GM19043 (cell line): ENCODE data around the gene CRACR2B.

Experiments
- ATAC-seq: cut with Tn5 transposase; IDR thresholded peaks from one replicate; pipeline ENCODE4 v1.9.1; 2021; ENCODE audit warnings: low read depth; ENCODE audit not compliant: unreplicated experiment

Gene CRACR2B

GRCh38 chr11:863910-864827, 36.5 kb downstream of the CRACR2B start:
- ATAC-seq = no peak

DNA sequence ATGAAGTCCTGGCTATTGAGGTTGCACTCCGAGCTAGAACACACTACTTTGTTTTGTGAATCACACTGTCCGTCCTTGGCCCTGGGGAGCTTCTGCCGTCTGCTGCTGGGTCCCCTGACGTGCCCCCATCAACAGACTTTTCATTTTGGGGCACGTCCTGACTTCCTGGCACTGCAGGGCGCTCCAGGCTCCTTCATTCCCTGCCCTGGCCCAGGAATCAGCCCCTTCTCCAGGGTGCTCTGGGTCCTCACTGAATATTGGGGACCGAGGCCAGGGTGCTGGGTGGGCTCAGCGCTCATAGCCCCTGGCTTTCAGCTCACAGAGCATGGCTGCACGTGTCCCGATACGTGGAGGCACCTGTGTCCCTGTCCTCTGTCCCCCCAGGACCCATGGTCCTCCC, 37.2 kb downstream of the CRACR2B start:
- ATAC-seq = no peak

GRCh38 chr11:865462-866430, 38.0 kb downstream of the CRACR2B start:
- ATAC-seq = no peak

DNA sequence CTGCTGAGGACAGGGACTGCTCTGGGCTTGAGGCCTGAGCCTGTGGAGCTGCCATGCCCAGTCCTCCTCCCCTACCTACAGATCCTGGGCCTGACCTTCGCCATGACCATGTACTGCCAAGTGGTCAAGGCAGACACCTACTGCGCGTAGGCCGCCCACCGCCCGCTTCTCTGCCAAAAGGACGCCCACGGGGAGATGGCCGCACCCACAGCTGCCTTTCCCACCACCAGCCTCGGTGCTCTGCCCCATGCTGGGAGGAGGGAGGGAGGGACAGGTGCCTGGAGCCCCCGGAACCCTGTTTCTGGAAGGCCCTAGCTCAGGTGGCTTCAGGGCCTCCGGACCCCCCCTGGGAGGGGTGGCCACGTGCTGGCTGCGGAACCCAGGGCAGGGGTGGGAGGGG, 38.8 kb downstream of the CRACR2B start:
- ATAC-seq = no peak

DNA sequence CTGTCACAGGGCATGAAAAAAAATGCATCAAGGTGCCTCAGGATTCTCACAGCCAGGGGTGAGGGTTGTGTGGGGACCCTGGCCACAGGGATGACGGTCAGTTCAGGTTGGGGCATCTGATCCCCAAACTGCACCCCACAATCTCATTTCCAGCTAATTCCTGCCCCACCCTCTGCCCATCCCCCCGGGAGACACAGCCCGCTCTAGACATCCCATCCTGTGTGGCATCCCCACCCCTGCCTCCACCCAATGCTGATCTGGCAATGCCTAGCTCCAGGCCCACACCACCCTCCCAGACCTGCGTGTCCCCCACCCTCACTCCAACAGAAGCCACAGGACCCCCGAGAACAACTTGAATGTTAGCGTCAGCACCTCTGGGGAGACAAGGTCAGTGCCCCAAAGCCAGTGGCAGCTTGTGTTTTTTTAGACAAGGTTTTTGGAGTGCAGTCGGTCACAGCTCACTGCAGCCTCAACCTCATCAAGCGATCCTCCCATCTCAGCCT, 40.2 kb downstream of the CRACR2B start:
- ATAC-seq = no peak

DNA sequence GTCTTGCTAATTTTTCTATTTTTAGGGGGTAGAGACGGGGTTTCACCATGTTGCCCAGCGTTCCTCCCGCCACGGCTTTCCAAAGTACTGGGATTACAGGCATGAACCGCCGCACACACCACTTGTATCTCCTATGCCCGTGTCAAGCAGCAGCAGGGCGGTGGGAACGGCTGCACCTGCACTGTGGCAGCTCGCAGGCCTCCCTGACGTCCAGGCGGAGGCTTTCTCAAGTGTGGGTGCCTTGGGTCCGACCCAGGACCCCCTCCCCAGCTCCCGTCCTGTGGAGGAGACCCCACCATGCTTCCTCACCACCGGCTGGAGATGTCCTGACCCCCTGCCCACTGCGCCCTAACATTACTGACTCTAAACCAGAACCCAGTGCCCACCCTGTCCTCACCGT, 40.7 kb downstream of the CRACR2B start:
- no peak for ATAC-seq

- ATAC-seq = no peak
These were observed 41.1 kb downstream of the CRACR2B start for GRCh38 chr11:868802-869201.

DNA sequence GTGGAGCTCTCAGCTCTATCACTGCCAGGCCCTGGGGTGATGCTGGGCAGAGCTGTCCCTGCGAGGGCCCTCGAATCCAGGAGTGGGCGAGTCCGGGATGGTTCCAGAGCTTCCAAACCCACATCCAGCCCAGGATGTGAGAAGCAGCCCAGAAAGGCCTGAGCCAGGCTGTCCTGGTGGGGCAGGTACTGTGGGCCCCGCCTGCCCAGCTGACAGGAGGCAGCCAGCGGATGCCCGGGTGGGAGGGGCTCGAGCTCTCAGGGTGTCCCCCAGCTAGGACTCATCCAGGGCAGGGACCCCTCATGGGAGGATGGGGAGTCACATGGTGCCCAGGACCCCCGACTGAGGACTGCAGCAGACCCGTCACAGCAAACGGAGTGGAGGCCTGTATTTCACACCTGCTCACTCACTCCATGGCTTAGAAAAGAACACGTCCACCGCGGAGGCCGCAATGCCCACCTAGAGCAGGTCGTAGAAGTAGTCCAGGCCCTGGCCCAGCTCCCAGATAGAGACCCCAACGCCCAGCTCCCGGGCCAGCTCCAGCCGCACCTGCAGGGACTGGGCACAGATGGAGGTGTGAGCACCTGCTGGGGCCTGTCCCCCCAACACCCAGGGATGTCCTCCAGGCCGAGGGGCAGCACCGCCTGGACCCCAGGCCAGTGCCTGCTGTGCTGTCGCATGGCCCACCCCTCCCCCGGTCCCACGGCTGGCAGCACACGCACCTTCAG, 41.8 kb downstream of the CRACR2B start:
- ATAC-seq = no peak

DNA sequence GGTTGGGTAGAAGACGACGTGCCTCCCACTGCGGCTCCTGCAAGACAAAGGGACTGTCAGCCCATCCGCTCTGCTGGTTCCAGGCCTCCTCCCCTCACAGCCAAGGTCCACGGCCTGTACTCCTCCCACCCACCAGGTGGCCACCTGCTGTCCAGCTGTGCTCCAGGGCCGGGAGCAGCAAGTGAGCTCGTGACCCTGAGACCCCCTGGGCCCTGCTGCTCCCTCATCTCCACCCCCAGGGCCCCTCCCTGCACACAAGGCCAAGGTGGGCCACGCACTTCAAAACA, 42.4 kb downstream of the CRACR2B start:
- no peak for ATAC-seq

- no peak for ATAC-seq
These were observed 42.7 kb downstream of the CRACR2B start for GRCh38 chr11:870418-870817.

DNA sequence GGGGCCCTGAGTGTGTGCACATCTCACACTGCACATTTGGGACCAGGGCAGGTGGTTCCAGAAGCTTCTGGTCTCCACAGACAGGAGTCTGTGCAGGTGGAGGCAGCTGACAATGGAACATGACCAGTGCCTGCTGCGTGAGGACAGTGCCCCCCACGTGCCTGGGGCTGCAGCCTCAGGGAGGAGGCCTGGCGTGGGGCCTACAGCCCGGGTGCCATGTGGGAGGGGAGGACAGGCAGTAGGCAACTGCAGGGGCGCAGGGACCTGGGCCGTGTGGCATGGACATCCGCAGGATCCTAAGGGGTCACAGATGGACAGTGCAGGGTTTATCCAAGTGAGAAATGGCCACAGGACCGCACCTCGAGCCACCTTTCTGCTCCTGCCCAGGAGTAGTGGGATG, 43.8 kb downstream of the CRACR2B start:
- no peak for ATAC-seq

DNA sequence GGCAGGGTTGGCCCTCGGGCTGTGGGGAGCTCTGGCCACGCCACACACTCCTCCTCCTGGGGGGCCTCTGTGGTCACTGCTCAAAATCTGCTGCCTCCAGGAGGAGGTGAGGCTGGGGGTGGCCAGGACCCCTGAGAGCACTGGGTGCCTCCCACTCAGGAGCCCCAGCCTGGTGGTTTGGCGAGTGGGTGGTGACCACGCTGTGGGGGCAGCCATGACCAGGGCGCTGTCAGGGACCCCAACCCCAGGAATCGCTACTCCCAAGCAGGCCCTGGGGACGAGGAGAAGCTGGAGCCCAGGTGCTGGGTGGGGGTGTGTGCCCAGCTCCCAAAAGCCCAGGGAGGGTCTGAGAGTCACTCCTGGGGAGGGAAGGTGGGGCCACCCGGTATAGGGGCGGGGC, 45.1 kb downstream of the CRACR2B start:
- ATAC-seq = no peak

DNA sequence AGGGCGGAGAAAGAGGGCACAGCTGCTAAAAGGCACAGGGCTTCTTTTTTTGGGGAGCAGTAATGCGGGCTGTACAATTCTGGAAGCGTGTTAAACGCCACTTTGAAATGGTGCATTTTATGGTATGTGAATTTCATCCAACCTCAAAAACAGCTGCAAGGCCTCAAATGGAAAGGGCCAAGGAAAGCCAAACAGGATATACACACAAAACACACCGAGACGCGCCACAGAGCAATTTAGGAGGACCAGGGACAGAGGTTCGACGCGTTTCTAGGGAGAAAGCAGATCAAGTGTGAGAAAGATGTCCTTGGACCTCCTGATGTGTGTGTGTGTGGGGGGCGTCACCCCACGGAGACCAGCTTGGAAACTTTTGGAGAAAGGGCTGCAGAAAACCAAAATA, 46.0 kb downstream of the CRACR2B start:
- ATAC-seq = no peak

GRCh38 chr11:875203-875602, 47.5 kb downstream of the CRACR2B start:
- no peak for ATAC-seq

DNA sequence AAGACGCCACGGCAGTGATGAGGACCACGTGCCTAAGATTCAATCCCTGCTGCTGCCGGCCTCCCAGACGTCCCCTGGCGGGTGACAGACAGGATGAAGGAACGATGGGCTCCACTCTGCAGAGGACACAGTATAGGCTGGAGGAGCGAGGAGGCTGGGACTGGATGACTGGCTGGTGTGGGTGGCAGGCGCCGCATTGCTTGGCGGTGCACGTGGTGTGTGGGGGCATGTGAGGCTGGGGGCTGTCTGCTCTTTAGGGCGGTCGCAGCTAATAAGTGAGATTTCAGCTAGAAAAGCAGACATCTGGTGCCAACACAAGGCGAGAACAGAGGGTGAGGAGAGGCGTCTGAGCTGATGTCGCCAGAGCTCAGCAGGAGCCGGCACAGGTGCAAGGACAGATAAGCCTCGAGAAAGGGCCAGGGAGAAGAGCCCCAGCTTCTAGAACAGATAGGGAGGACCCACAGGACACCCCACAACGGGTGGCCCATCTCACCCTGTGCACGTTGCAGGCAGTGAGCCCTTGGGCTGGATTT, 48.1 kb downstream of the CRACR2B start:
- no peak for ATAC-seq

DNA sequence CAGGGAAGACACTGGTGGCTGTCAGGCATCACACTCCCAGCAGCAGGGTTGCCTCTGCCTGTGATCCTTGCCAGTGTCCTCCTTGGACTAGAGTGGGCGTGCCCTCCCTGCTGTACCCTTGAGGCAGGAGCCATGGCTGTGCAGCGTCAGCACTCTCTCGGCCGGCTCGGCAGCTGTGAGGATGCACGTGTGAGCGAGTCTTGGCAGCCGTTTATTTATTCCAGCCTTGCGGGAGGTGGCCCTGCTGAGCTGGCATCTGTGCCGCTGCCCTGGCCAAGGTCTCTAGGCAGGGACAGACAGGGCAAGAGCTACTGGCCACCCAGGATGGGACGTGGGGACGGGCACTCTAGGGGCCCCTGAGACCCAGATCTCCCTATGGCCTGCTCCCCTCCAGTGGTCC, 48.8 kb downstream of the CRACR2B start:
- ATAC-seq = no peak

- ATAC-seq = no peak
These were observed 49.8 kb downstream of the CRACR2B start for GRCh38 chr11:877565-877964.

DNA sequence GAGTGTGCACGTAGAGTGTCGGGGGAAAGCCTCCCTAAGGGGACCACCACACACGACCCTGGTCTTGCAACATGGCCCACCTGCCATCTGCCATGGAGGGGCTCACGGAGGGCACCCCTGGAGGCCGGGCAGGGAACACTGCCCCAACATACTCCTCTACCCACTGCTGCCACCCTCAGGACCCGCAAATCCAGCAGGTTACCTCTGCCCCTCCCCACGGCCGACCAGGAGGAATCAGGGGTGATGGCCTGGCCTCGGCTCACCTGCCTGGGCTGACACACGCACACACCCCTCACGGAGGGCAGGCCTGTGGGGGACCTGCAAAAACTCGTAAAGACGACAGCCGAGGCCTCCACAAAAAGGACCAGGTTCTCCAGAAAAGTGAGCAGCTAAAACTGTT, 52.7 kb downstream of the CRACR2B start:
- ATAC-seq = no peak
